Neural progenitor cell (in vitro differentiated cells): ENCODE measurements around the gene KRT80.

ENCODE experiments used
- EZH2 ChIP-seq: fragments of 200-600 bp; sonication (generic); IDR thresholded peaks from 2 replicates; pipeline ENCODE4 v1.6.1; 2017; ENCODE audit warnings: antibody characterized with exemption, mild to moderate bottlenecking, moderate library complexity
- TF ChIP-seq, protein P1 (sequence below): fragments of 200-600 bp; sonication (generic); IDR thresholded peaks from 2 replicates; pipeline ENCODE4 v1.5.1; 2017; ENCODE audit warnings: antibody characterized with exemption, mild to moderate bottlenecking

DNA sequence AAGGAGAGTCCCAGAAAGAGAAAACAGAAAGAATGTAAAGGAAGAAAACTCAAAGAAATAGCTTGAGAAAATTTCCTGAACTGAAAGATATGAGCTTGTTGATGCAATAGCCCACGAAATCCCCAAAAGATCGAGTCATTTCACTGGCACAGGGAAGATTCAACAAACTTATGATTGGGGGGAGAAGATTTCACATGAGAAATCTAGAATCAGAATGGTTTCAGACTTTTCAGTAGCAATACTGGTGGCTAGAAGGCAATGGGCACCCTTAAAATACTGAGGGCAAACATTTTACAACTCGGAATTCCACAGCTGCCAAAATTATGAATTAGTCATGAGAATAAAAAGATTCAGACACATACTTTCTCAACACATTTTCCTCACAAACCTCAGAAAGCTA, 32.3 kb upstream of the KRT80 start:
- TF ChIP-seq EZH2, result no peak
- TF ChIP-seq, protein P1, sequence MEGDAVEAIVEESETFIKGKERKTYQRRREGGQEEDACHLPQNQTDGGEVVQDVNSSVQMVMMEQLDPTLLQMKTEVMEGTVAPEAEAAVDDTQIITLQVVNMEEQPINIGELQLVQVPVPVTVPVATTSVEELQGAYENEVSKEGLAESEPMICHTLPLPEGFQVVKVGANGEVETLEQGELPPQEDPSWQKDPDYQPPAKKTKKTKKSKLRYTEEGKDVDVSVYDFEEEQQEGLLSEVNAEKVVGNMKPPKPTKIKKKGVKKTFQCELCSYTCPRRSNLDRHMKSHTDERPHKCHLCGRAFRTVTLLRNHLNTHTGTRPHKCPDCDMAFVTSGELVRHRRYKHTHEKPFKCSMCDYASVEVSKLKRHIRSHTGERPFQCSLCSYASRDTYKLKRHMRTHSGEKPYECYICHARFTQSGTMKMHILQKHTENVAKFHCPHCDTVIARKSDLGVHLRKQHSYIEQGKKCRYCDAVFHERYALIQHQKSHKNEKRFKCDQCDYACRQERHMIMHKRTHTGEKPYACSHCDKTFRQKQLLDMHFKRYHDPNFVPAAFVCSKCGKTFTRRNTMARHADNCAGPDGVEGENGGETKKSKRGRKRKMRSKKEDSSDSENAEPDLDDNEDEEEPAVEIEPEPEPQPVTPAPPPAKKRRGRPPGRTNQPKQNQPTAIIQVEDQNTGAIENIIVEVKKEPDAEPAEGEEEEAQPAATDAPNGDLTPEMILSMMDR, result no peak
